ENCODE results near the gene KNSTRN. TPM values are rescaled to one million over a fixed set of nuclear protein-coding genes. Genes with fewer than 3 reads are reported as not detected.

The KNSTRN gene
- total and polyA plus RNA-seq, 2 of the 8 experiments (the other 6 are each of a cell fraction or from before 2014, with no cell fraction given), result 25.1 to 79.4 TPM

DNA sequence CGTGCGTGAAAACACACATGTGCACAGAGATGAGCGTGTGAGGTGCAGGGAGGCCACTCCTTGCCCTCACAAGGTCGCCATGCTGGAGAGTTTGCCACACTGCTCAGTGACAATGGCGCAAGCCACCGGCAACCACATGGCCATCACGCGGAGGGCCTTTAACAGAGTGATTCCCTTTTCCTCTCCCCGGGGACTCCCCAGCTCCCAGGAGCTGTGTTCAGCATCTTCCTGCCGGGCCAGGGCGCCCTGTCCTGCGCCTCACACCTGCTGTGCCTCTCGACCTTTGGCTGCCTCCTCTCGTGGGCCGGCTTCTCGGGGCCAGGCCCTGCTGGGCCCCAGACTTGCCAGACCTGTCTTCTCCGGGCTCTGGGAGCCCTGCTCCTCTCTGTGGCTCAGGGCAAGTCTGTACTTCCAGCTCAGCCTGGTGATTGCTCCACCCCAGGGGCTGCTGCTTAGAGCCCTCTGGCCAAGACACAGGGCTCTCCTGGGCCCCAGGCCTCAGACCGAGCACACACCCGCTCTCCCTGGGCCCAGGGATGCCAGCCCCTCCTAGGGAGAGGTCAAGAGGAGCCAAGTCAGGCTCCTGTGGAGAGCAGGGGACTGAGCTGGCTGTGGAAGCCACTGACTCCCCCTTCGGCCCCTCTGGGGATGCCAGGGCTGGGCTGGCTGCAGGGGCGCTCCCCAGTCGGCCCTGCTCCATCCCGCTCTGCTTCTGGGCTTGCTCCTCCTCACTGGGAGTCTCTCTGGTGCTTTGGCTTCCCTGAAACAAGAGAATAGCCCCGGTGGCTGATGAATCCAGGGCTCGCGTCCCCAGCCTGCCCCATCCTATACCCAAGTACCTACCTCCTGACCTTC is 47.4 kb upstream of the KNSTRN start:
- H2BK20ac ChIP-seq (ENCODE audit: low read length), result 0 out of 2 replicates have a peak overlapping the region, but pooled peaks have one; percentile 61
- CTCF ChIA-PET (ENCODE audit: partially characterized antibody), result interaction anchor here (0.5 to 27.4 kb wide), 17 partner anchors 8 to 543 kb away, joined by 3 to 584 read pairs (median 34); partner anchors contain the start of genes ANKRD63, BMF, DISP2 and INAFM2
- no peak overlapping the region for H3K56ac ChIP-seq (replicated peaks; ENCODE audit: insufficient read length, low read depth, low read length)
- peak overlapping the region; percentile 24 for H3K18ac ChIP-seq (ENCODE audit: extremely low read depth, low read length)
- POLR2A ChIA-PET (ENCODE audit: partially characterized antibody), result interaction anchor here (1.1 to 8.1 kb wide), 7 partner anchors 8 to 60 kb away, joined by 3 to 66 read pairs (median 4); partner anchors contain the start of genes INAFM2 and KNSTRN
- H3K4me1 ChIP-seq (replicated peaks in 1 of 4; ENCODE audit: control insufficient read depth in 3 of 4, insufficient read depth in 4 of 4, low read length in 3 of 4), result peaks cover 0 to 37% (median 19%) of the 10 kb centered on the region in 4 experiments; a peak in 6 of 7 replicates
- no peaks in the 10 kb centered on the region for H3K9me3 ChIP-seq (ENCODE audit: insufficient read depth in 2 of 2, low read depth in 1 of 2, low read length in 1 of 2)
- 86% methylated on average over 21 of the region's 26 CpGs; no CpG with 5 or more reads in 1 of the 2 experiments for WGBS, 2 experiments (ENCODE audit: extremely low coverage in 1 of 2, insufficient coverage in 1 of 2, insufficient read length in 1 of 2, insufficient replicate concordance in 2 of 2, low coverage in 1 of 2, low lambda C conversion rate in 2 of 2, missing lambda C conversion rate in 1 of 2)
- no peak overlapping the region for H3K4me2 ChIP-seq (ENCODE audit: insufficient read depth in 1 of 2, low read depth in 2 of 2, low read length in 2 of 2)
- H3K9ac ChIP-seq (replicated peaks in 1 of 4; ENCODE audit: extremely low read depth in 1 of 4, low read depth in 3 of 4, low read length in 3 of 4), result no peak overlapping the region
- peak overlapping the region; percentile 97 for H2BK15ac ChIP-seq (ENCODE audit: low read length)
- H3K36me3 ChIP-seq (ENCODE audit: control insufficient read depth in 2 of 4, insufficient read depth in 4 of 4, low read length in 3 of 4), result no peaks in the 10 kb centered on the region; a peak in 1 of 8 replicates
- H2BK12ac ChIP-seq (ENCODE audit: low read depth, low read length), result peak overlapping the region; percentile 96; the same call in 1 of the 2 replicates
- peaks cover 0 to 4% (median under 1%) of the 10 kb centered on the region in 4 experiments; a peak in 1 of 7 replicates for H3K27me3 ChIP-seq (replicated peaks in 1 of 4; ENCODE audit: control insufficient read depth in 3 of 4, extremely low read depth in 1 of 4, insufficient read depth in 3 of 4, low read length in 3 of 4)
- FAIRE-seq (no peak), DNase-seq (ENCODE audit: low read depth in 1 of 2, low spot score in 2 of 2) (peak in 1 of 2 experiments; percentile 55)
- H3K79me2 ChIP-seq (ENCODE audit: control insufficient read depth in 1 of 2, insufficient read depth in 2 of 2, low read length in 2 of 2), result no peaks in the 10 kb centered on the region
- no peak overlapping the region for H3K14ac ChIP-seq (ENCODE audit: insufficient read length)
- no peak overlapping the region for H2BK120ac ChIP-seq (replicated peaks; ENCODE audit: low read depth, low read length)
- H4K8ac ChIP-seq (ENCODE audit: extremely low read depth, insufficient read depth, low read length), result no peak overlapping the region; the same call in 1 of the 2 replicates
- H3K79me1 ChIP-seq (ENCODE audit: low read depth, low read length), result no peaks in the 10 kb centered on the region
- H2BK5ac ChIP-seq (ENCODE audit: low read depth, low read length), result peak overlapping the region; percentile 44; the same call in 1 of the 2 replicates
- H4K91ac ChIP-seq (replicated peaks; ENCODE audit: insufficient read length, low read length), result peak overlapping the region; percentile 41
- no peak overlapping the region for H3K4ac ChIP-seq (replicated peaks; ENCODE audit: insufficient read length, low read depth, low read length)
- H3K23me2 ChIP-seq (ENCODE audit: low read depth, low read length), result no peaks in the 10 kb centered on the region; the same call in 1 of the 2 replicates
- no peak overlapping the region for H3K27ac ChIP-seq (ENCODE audit: low read depth, low read length)
- no peak overlapping the region for H2AFZ ChIP-seq (ENCODE audit: low read length)
- no peaks in the 10 kb centered on the region for H4K20me1 ChIP-seq (replicated peaks in 1 of 2; ENCODE audit: control insufficient read depth in 1 of 2, insufficient read depth in 2 of 2, low read length in 2 of 2)
- no peak overlapping the region for H4K5ac ChIP-seq (ENCODE audit: insufficient read length, low read depth, low read length)
- no peak overlapping the region for H3K23ac ChIP-seq (ENCODE audit: insufficient read length)
- no peak overlapping the region for H3K4me3 ChIP-seq (ENCODE audit: extremely low read depth in 1 of 4, insufficient read depth in 2 of 4, low read depth in 3 of 4, low read length in 4 of 4)
- no peak overlapping the region for H2AK5ac ChIP-seq (ENCODE audit: low read depth, low read length)
- TF ChIP-seq TCF12 (IDR thresholded peaks at IDR 0.05; ENCODE audit: low read depth, low read length) (no peak), SIN3A (conservative IDR thresholded peaks at IDR 0.05 in 1 of 2, IDR thresholded peaks at IDR 0.05 in 1 of 2; ENCODE audit: low read depth in 1 of 2, low read length in 2 of 2) (no peak), GABPA (IDR thresholded peaks at IDR 0.05; ENCODE audit: borderline replicate concordance, insufficient read depth, low read length) (no peak), CBX8 (IDR thresholded peaks at IDR 0.05; ENCODE audit: borderline replicate concordance, low read depth, low read length) (no peak), TEAD4 (IDR thresholded peaks at IDR 0.05; ENCODE audit: low read depth, low read length) (no peak), RNF2 (IDR thresholded peaks at IDR 0.05; ENCODE audit: borderline replicate concordance, low read depth, low read length, missing control alignments, poor library complexity, severe bottlenecking) (no peak), CHD1 (IDR thresholded peaks at IDR 0.05; ENCODE audit: low read depth, low read length) (no peak), POLR2AphosphoS5 (IDR thresholded peaks at IDR 0.05; ENCODE audit: low read depth, low read length) (no peak), EZH2 (IDR thresholded peaks at IDR 0.05; ENCODE audit: low read depth, low read length, severe bottlenecking) (no peak), SP2 (IDR thresholded peaks at IDR 0.05; ENCODE audit: low read length) (no peak)

Measured in H1 (cell line).